Fibroblast of villous mesenchyme (primary cell): ENCODE results near the gene MRPL4. TPM values are rescaled to one million over a fixed set of nuclear protein-coding genes. Genes with fewer than 3 reads are reported as not detected.
A peak's percentile ranks its signal among the peaks of the same experiment; 100 is the strongest.
"Not testable (repeated sequence)": the region's sequence is repeated elsewhere in the genome, so short reads cannot be mapped to it uniquely, and the experiment has no call there.

Source experiments
- DNase-seq: peaks from one replicate; pipeline ENCODE4 v3.0.0-alpha.2; 2010; ENCODE audit warnings: low read depth
- H3K4me3 ChIP-seq: 2 replicates; pipeline ENCODE4 v1.5.1; 2011; ENCODE audit warnings: low read depth, mild to moderate bottlenecking, low read length
- CTCF ChIP-seq: IDR thresholded peaks from 2 replicates; pipeline ENCODE4 v1.5.1; 2012; ENCODE audit warnings: low read depth, mild to moderate bottlenecking, low read length; ENCODE audit not compliant: insufficient read depth
- total RNA-seq: library from RNA; depleted of rRNA; stranded (reverse); fragments of >200 nt; gene quantifications from 2 replicates; pipeline ENCODE4 v1.2.3, GENCODE V29; 2012

The MRPL4 gene
- total RNA-seq, 1 donor, result 42.3 TPM

- DNase-seq, result peak; percentile 75
- TF ChIP-seq CTCF, result no peak
- peak within 1 kb of the TSS; percentile 51 for H3K4me3 ChIP-seq
These were observed 18.8 kb downstream of the MRPL4 start, which contains the start of gene ICAM1 for GRCh38 chr19:10270616-10271394. Gene ICAM1 (plus strand): TSS chr19:10271120. CDS start chr19:10271160, 40 bp downstream.

GRCh38 chr19:10271543-10272086, 19.6 kb downstream of the MRPL4 start:
- DNase-seq, result no peak
- peak overlapping the region; percentile 51 for H3K4me3 ChIP-seq
- no peak for TF ChIP-seq CTCF

- no peak for DNase-seq
- no peak for TF ChIP-seq CTCF
- no peak overlapping the region for H3K4me3 ChIP-seq
These were observed 22.6 kb downstream of the MRPL4 start for GRCh38 chr19:10274589-10274988.

- H3K4me3 ChIP-seq, result no peak overlapping the region
- no peak for TF ChIP-seq CTCF
These were observed 26.0 kb downstream of the MRPL4 start for GRCh38 chr19:10277795-10278589.

GRCh38 chr19:10278935-10279334, 26.9 kb downstream of the MRPL4 start:
- no peak for TF ChIP-seq CTCF
- no peak for DNase-seq
- H3K4me3 ChIP-seq, result no peak overlapping the region

More at GRCh38 chr19:10277795-10278589, 26.0 kb downstream of the MRPL4 start:
- no peak for DNase-seq

- no peak for DNase-seq
- no peak for TF ChIP-seq CTCF
- no peak overlapping the region for H3K4me3 ChIP-seq
These were observed 27.9 kb downstream of the MRPL4 start for GRCh38 chr19:10279737-10280442.

- H3K4me3 ChIP-seq, DNase-seq: not testable (repeated sequence)
These were observed 30.0 kb downstream of the MRPL4 start for GRCh38 chr19:10282043-10282442.
